H9 (cell line): ENCODE results near the gene MBP. TPM values are rescaled to one million over a fixed set of nuclear protein-coding genes. Genes with fewer than 3 reads are reported as not detected.

Source experiments
- DNase-seq: peaks from one replicate; pipeline ENCODE4 v3.0.0-alpha.2; 2017
- H2AFZ ChIP-seq: one replicate; pipeline ENCODE4 v1.6.1; 2013; ENCODE audit warnings: mild to moderate bottlenecking, low read length, control low read depth, moderate library complexity
- H2AK5ac ChIP-seq: 2 replicates; pipeline ENCODE4 v1.6.1; 2013; ENCODE audit warnings: low read length, control low read depth, mixed read lengths; ENCODE audit not compliant: insufficient read length
- H2BK120ac ChIP-seq: one replicate; pipeline ENCODE4 v1.6.1; 2013; ENCODE audit warnings: low read depth, mild to moderate bottlenecking, low read length, control low read depth, inconsistent platforms; ENCODE audit not compliant: poor library complexity, severe bottlenecking
- H2BK12ac ChIP-seq: 2 replicates; pipeline ENCODE4 v1.6.1; 2013; ENCODE audit warnings: low read length, control low read depth, mixed read lengths, low read depth; ENCODE audit not compliant: insufficient read length
- H2BK15ac ChIP-seq: 2 replicates; pipeline ENCODE4 v1.6.1; 2013; ENCODE audit warnings: low read depth, low read length, control low read depth
- H2BK20ac ChIP-seq: one replicate; pipeline ENCODE4 v1.6.1; 2013; ENCODE audit warnings: low read depth, mild to moderate bottlenecking, low read length, control low read depth, inconsistent platforms; ENCODE audit not compliant: poor library complexity, severe bottlenecking
- H2BK5ac ChIP-seq: 2 replicates; pipeline ENCODE4 v1.6.1; 2013; ENCODE audit warnings: low read length, control low read depth, mixed read lengths; ENCODE audit not compliant: insufficient read length
- H3K14ac ChIP-seq: 2 replicates; pipeline ENCODE4 v1.6.1; 2013; ENCODE audit warnings: low read length, control low read depth; ENCODE audit not compliant: insufficient read depth
- H3K18ac ChIP-seq: 2 replicates; pipeline ENCODE4 v1.6.1; 2013; ENCODE audit warnings: low read depth, mild to moderate bottlenecking, mixed read lengths, low read length, control low read depth; ENCODE audit not compliant: insufficient read length
- H3K23ac ChIP-seq: 2 replicates; pipeline ENCODE4 v1.6.1; 2013; ENCODE audit warnings: low read length, control low read depth, mixed read lengths, low read depth; ENCODE audit not compliant: insufficient read length
- H3K23me2 ChIP-seq: 2 replicates; pipeline ENCODE4 v1.6.1; 2013; ENCODE audit warnings: low read depth, mild to moderate bottlenecking, mixed read lengths, low read length, control low read depth; ENCODE audit not compliant: insufficient read length, poor library complexity, severe bottlenecking
- H3K27ac ChIP-seq: 2 replicates; pipeline ENCODE4 v1.5.1; 2013; ENCODE audit warnings: low read length, control low read depth, mixed read lengths, low read depth; ENCODE audit not compliant: insufficient read length
- H3K27me3 ChIP-seq: 2 replicates; pipeline ENCODE4 v1.6.1; 2013; ENCODE audit warnings: low read length, control low read depth, inconsistent platforms; ENCODE audit not compliant: insufficient read depth
- H3K4ac ChIP-seq: 2 replicates; pipeline ENCODE4 v1.6.1; 2013; ENCODE audit warnings: low read depth, mild to moderate bottlenecking, control low read depth, inconsistent platforms, low read length, moderate library complexity
- H3K4me1 ChIP-seq: 2 replicates; pipeline ENCODE4 v1.6.1; 2013; ENCODE audit warnings: low read length, control low read depth, inconsistent platforms; ENCODE audit not compliant: insufficient read depth
- H3K4me2 ChIP-seq: 2 replicates; pipeline ENCODE4 v1.6.1; 2013; ENCODE audit warnings: low read length, control low read depth, mixed read lengths; ENCODE audit not compliant: insufficient read length, insufficient read depth
- H3K56ac ChIP-seq: 2 replicates; pipeline ENCODE4 v1.6.1; 2013; ENCODE audit warnings: low read depth, mild to moderate bottlenecking, mixed read lengths, low read length, control low read depth; ENCODE audit not compliant: insufficient read length
- H3K79me1 ChIP-seq: 2 replicates; pipeline ENCODE4 v1.6.1; 2013; ENCODE audit warnings: low read depth, mild to moderate bottlenecking, moderate library complexity, low read length, control low read depth, inconsistent platforms; ENCODE audit not compliant: insufficient read depth, poor library complexity, severe bottlenecking
- H3K79me2 ChIP-seq: 2 replicates; pipeline ENCODE4 v1.6.1; 2013; ENCODE audit warnings: low read length, control low read depth, inconsistent platforms; ENCODE audit not compliant: insufficient read depth
- H3K9ac ChIP-seq: 2 replicates; pipeline ENCODE4 v1.6.1; 2013; ENCODE audit warnings: low read length, control low read depth, mixed read lengths; ENCODE audit not compliant: insufficient read length; ENCODE audit errors: extremely low read depth
- H3K9me3 ChIP-seq: one replicate; pipeline ENCODE4 v1.6.1; 2013; ENCODE audit warnings: low read depth, low read length, inconsistent platforms; ENCODE audit not compliant: control insufficient read depth
- H3T11ph ChIP-seq: one replicate; pipeline ENCODE4 v1.6.1; 2013; ENCODE audit warnings: mild to moderate bottlenecking, low read length, control low read depth, inconsistent platforms
- H4K20me1 ChIP-seq: one replicate; pipeline ENCODE4 v1.6.1; 2013; ENCODE audit not compliant: control insufficient read depth, insufficient read length, insufficient read depth
- H4K5ac ChIP-seq: 2 replicates; pipeline ENCODE4 v1.6.1; 2013; ENCODE audit warnings: low read depth, mild to moderate bottlenecking, mixed read lengths, low read length, control low read depth; ENCODE audit not compliant: insufficient read length
- H4K8ac ChIP-seq: replicated peaks from 2 replicates; pipeline ENCODE4 v1.6.1; 2013; ENCODE audit warnings: low read length, control low read depth, mixed read lengths, low read depth; ENCODE audit not compliant: insufficient read length
- H4K91ac ChIP-seq: 2 replicates; pipeline ENCODE4 v1.6.1; 2013; ENCODE audit warnings: low read depth, mild to moderate bottlenecking, moderate library complexity, mixed read lengths, low read length, control low read depth; ENCODE audit not compliant: insufficient read length
- H3K27ac Mint-ChIP-seq, 3 experiments: 2 replicates in 2 of 3; 3 replicates in 1 of 3; pipeline ENCODE4 v1.8.0; 2020 to 2021; ENCODE audit warnings: mixed read lengths in 3 of 3, mild to moderate bottlenecking in 1 of 3, moderate library complexity in 1 of 3
- H3K27me3 Mint-ChIP-seq: 2 replicates; pipeline ENCODE4 v1.8.0; 2021; ENCODE audit warnings: low read depth, mild to moderate bottlenecking, moderate library complexity, mixed read lengths
- H3K36me3 Mint-ChIP-seq, 3 experiments: 2 replicates in 2 of 3; 3 replicates in 1 of 3; pipeline ENCODE4 v1.8.0; 2020 to 2021; ENCODE audit warnings: low read depth in 3 of 3, mixed read lengths in 3 of 3; ENCODE audit not compliant: insufficient read depth in 1 of 3
- H3K4me1 Mint-ChIP-seq, 2 experiments: 2 replicates each; pipeline ENCODE4 v1.8.0; 2020; ENCODE audit warnings: mixed read lengths in 2 of 2
- H3K4me3 Mint-ChIP-seq, 2 experiments: 2 replicates in 1 of 2; 3 replicates in 1 of 2; pipeline ENCODE4 v1.8.0; 2020 to 2021; ENCODE audit warnings: mild to moderate bottlenecking in 2 of 2, mixed read lengths in 2 of 2, moderate library complexity in 1 of 2
- H3K9me3 Mint-ChIP-seq, 2 experiments: 2 replicates in 1 of 2; 3 replicates in 1 of 2; pipeline ENCODE4 v1.8.0; 2020; ENCODE audit warnings: mild to moderate bottlenecking in 2 of 2, mixed read lengths in 2 of 2, moderate library complexity in 1 of 2
- CTCF ChIP-seq: fragments of 200-600 bp; sonication (generic); conservative IDR thresholded peaks from 3 replicates; pipeline ENCODE4 v1.8.0; 2021; ENCODE audit warnings: antibody characterized with exemption, mild to moderate bottlenecking
- WGBS: extraction: QIAGEN DNeasy Blood & Tissue Kit; methylation state at CpG from one replicate; pipeline ENCODE4 v1.1.7; 2013; ENCODE audit warnings: missing lambda C conversion rate, low lambda C conversion rate, mixed read lengths; ENCODE audit not compliant: insufficient read length; ENCODE audit errors: extremely low coverage; 5-methylcytosine and 5-hydroxymethylcytosine counted together
- total RNA-seq: library from RNA; stranded (reverse); gene quantifications from 2 replicates; pipeline ENCODE4 v1.2.1, GENCODE V29; 2021

The MBP gene
- total RNA-seq, 1 experiment from 2014 or later, result 8.6 TPM

GRCh38 chr18:76989647-76990190 is 142.9 kb downstream of the MBP start:
- no peak overlapping the region for H2BK12ac ChIP-seq
- WGBS, result no CpG with 5 or more reads among the region's 28 CpGs
- no peaks in the 10 kb centered on the region for H3K36me3 Mint-ChIP-seq

More at GRCh38 chr18:76989647-76990190, 142.9 kb downstream of the MBP start:
- no peak for DNase-seq
- Histone ChIP-seq H3K9me3 (no peaks in the 10 kb centered on the region), H2AFZ (no peak overlapping the region), H2BK120ac (no peak overlapping the region), H2AK5ac (no peak overlapping the region), H3K27ac (no peak overlapping the region), H3K56ac (no peak overlapping the region), H3K27me3 (no peaks in the 10 kb centered on the region), H3K18ac (no peak overlapping the region), H3K4me2 (no peak overlapping the region), H4K5ac (no peak overlapping the region), H2BK15ac (no peak overlapping the region), H3K14ac (no peak overlapping the region), H3K4me1 (no peaks in the 10 kb centered on the region), H2BK5ac (no peak overlapping the region), H3K23me2 (no peaks in the 10 kb centered on the region), H3K79me1 (no peaks in the 10 kb centered on the region), H3K79me2 (no peaks in the 10 kb centered on the region), H3T11ph (no peak overlapping the region), H3K23ac (no peak overlapping the region), H3K9ac (no peak overlapping the region), H2BK20ac (no peak overlapping the region), H3K4ac (no peak overlapping the region), H4K8ac (no peak overlapping the region), H4K91ac (no peak overlapping the region), H4K20me1 (no peaks in the 10 kb centered on the region)
- no peak for TF ChIP-seq CTCF
- H3K4me3 Mint-ChIP-seq, result no peak overlapping the region
- H3K27ac Mint-ChIP-seq, result peak overlapping the region in 1 of 3 experiments; percentile 20; a peak in 1 of 7 replicates
- H3K9me3 Mint-ChIP-seq, result no peaks in the 10 kb centered on the region
- peaks cover 16 to 32% of the 10 kb centered on the region in 2 experiments for H3K4me1 Mint-ChIP-seq
- H3K27me3 Mint-ChIP-seq, result peaks cover 8% of the 10 kb centered on the region
